BLaER1 treated with 17β-estradiol and CSF1 and Interleukin-3, amounts not matched to agents 10 nM and 100 nM (cell line): ENCODE measurements around the gene MYLK.

Experiments
- H3K27ac ChIP-seq, 11 experiments: shearing (Covaris generic); formaldehyde crosslinking; 2 replicates each; pipeline ENCODE4 v1.8.1; 2022
- H3K27me3 ChIP-seq, 11 experiments: shearing (Covaris generic); formaldehyde crosslinking; 2 replicates each; pipeline ENCODE4 v1.8.1; 2022
- H3K36me3 ChIP-seq, 11 experiments: shearing (Covaris generic); formaldehyde crosslinking; 2 replicates each; pipeline ENCODE4 v1.8.1; 2022
- H3K4me1 ChIP-seq, 10 experiments: shearing (Covaris generic); formaldehyde crosslinking; 2 replicates each; pipeline ENCODE4 v1.8.1; 2022
- H3K4me2 ChIP-seq, 11 experiments: shearing (Covaris generic); formaldehyde crosslinking; 2 replicates each; pipeline ENCODE4 v1.8.1; 2022
- H3K4me3 ChIP-seq, 10 experiments: shearing (Covaris generic); formaldehyde crosslinking; 2 replicates each; pipeline ENCODE4 v1.8.1; 2022
- H3K9ac ChIP-seq, 11 experiments: shearing (Covaris generic); formaldehyde crosslinking; 2 replicates each; pipeline ENCODE4 v1.8.1; 2022
- H3K9me3 ChIP-seq, 11 experiments: shearing (Covaris generic); formaldehyde crosslinking; replicated peaks in 1 of 11; 2 replicates each; pipeline ENCODE4 v1.8.1; 2022
- H4K20me1 ChIP-seq, 11 experiments: shearing (Covaris generic); formaldehyde crosslinking; 2 replicates each; pipeline ENCODE4 v1.8.1; 2022
- Cebpa-rat ChIP-seq, 11 experiments: shearing (Covaris generic); IDR thresholded peaks; 2 replicates each; pipeline ENCODE4 v1.8.1; 2022

The MYLK gene

DNA sequence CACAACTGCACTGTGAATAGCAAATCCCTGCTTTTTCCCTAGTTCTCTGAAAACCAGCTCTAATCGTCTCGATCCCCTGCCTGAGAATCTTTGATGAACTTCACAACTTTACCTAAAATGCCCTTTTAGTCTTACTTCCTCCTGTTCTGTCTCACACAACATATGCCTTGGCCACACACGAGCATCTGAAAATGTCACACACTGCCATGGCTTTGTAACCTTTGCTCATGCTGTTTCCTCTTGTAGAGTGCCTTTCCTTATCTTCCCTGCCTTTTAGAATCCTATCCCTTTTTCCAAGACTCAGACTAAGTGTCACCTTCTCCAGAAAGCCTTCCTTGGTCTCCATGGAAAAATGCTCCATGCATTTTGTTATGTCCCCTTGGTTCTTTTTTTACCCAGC, 227.9 kb downstream of the MYLK start:
- H3K27ac ChIP-seq = no peak overlapping the region
- H3K36me3 ChIP-seq = peaks cover 0 to 69% (median 35%) of the 10 kb centered on the region in 11 experiments; a peak in 17 of 22 replicates
- H3K9me3 ChIP-seq = peaks cover 10 to 14% (median 12%) of the 10 kb centered on the region in 11 experiments; a peak in 20 of 22 replicates
- H3K9ac ChIP-seq = no peak overlapping the region
- peaks cover 3 to 48% (median 36%) of the 10 kb centered on the region in 10 experiments; a peak in 19 of 20 replicates for H3K4me1 ChIP-seq
- no peaks in the 10 kb centered on the region for H4K20me1 ChIP-seq
- H3K27me3 ChIP-seq = no peaks in the 10 kb centered on the region
- H3K4me2 ChIP-seq = no peak overlapping the region
- no peak for TF ChIP-seq Cebpa-rat (IDR thresholded peaks at IDR 0.05)
- no peak overlapping the region for H3K4me3 ChIP-seq

DNA sequence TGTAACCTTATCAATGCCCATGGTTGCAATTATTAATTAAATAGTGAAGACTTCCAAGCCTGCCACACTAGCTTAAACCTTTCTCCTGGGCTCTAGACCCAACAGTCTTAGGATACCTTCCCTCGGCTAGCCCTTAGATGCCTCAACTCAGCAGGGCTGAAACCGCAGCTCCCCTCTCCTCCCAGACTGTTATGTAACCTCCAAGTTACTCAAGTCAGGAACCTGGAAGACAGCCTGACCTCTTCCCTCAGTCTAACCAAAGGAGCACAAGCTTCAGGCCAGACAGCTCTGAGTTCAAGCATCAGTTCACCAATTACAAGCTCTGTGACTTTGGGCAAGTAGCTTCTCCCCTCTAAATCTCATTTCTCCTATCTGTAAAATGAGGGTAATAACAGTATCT, 228.7 kb downstream of the MYLK start:
- Histone ChIP-seq H3K9me3 (peaks cover 10 to 14% (median 12%) of the 10 kb centered on the region in 11 experiments; a peak in 20 of 22 replicates), H3K4me1 (peaks cover 3 to 39% (median 27%) of the 10 kb centered on the region in 10 experiments; a peak in 19 of 20 replicates), H3K36me3 (peaks cover 0 to 77% (median 43%) of the 10 kb centered on the region in 11 experiments; a peak in 17 of 22 replicates), H3K27ac (no peak overlapping the region), H4K20me1 (no peaks in the 10 kb centered on the region), H3K4me3 (no peak overlapping the region), H3K4me2 (no peak overlapping the region), H3K9ac (no peak overlapping the region), H3K27me3 (no peaks in the 10 kb centered on the region)
- TF ChIP-seq Cebpa-rat (IDR thresholded peaks at IDR 0.05) = no peak

DNA sequence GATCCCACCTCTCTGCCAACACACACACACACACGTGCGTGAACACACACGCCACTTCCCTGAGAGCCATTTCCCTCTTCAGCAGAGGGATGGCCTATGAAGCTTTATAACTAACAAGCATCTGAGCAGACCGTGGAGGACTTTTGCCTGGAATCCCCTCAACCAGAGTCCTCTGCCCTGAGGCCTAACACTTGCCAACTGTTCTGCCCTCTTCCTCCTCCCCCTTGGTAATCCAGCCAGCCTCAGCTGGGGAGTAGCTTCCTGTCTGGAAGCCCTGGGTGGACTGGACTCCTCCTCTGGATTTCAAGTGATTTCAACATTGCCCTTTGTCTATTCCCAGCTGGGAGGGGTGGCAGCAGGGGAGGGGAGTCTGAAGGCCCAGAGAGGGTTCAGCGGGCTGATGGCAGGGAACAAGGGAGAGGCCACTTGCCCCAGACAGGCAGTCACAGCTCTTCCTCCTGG, 230.9 kb downstream of the MYLK start:
- Histone ChIP-seq H3K4me1 (peaks cover 3 to 24% (median 20%) of the 10 kb centered on the region in 10 experiments; a peak in 19 of 20 replicates), H4K20me1 (no peaks in the 10 kb centered on the region), H3K27me3 (no peaks in the 10 kb centered on the region), H3K4me3 (no peak overlapping the region), H3K36me3 (peaks cover 0 to 81% (median 60%) of the 10 kb centered on the region in 11 experiments; a peak in 17 of 22 replicates), H3K27ac (peak overlapping the region in 5 of 11 experiments; percentile 6 to 53 (median 27); a peak in 6 of 22 replicates), H3K9me3 (peaks cover 10 to 14% (median 12%) of the 10 kb centered on the region in 11 experiments; a peak in 20 of 22 replicates), H3K9ac (peak overlapping the region in 8 of 11 experiments; percentile 2 to 41 (median 15); a peak in 4 of 22 replicates), H3K4me2 (peak overlapping the region; percentile 20 to 70 (median 52); a peak in 20 of 22 replicates)
- no peak for TF ChIP-seq Cebpa-rat (IDR thresholded peaks at IDR 0.05)

DNA sequence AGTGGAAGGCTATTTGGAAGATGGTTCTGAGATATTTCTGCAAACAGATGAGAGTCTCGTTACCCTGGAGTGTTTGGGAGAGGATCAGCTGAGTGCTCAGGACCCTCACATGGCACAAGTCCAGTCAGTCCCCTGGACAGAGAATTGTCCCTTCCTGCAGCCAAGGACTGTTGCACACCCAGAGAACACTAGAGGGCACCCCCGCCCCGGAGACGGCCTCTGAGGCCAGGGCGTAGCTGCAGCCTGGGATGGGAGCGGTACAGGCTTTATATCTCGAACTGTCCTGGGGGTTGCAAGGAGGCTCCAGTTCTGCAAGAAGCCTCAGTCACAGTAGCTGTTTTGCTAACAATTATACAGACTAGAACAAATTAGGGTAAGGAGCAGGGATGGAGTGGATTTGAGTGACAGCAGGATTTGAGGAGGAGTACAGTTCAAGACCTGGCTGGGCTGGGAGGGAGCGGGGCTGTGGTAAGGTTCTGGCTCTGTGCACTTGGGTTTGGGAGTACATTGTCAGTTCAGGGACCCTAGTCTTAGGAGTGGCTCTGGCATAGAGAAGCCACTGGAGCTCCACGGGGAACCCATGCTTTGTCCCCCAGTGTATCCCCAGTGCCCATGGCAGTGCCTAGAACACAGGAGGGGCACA, 231.7 kb downstream of the MYLK start:
- Histone ChIP-seq H4K20me1 (no peaks in the 10 kb centered on the region), H3K9ac (peak overlapping the region in 2 of 11 experiments; percentile 2 to 7; a peak in 1 of 22 replicates), H3K27me3 (no peaks in the 10 kb centered on the region), H3K4me2 (peak overlapping the region in 8 of 11 experiments; percentile 32 to 70 (median 60); a peak in 12 of 22 replicates), H3K27ac (peak overlapping the region in 3 of 11 experiments; percentile 27 to 53 (median 53); a peak in 3 of 22 replicates), H3K4me3 (no peak overlapping the region), H3K36me3 (peaks cover 0 to 81% (median 57%) of the 10 kb centered on the region in 11 experiments; a peak in 17 of 22 replicates), H3K9me3 (peaks cover 8 to 10% (median 9%) of the 10 kb centered on the region in 11 experiments; a peak in 20 of 22 replicates), H3K4me1 (peaks cover 3 to 23% (median 20%) of the 10 kb centered on the region in 10 experiments; a peak in 19 of 20 replicates)
- TF ChIP-seq Cebpa-rat (IDR thresholded peaks at IDR 0.05) = no peak

DNA sequence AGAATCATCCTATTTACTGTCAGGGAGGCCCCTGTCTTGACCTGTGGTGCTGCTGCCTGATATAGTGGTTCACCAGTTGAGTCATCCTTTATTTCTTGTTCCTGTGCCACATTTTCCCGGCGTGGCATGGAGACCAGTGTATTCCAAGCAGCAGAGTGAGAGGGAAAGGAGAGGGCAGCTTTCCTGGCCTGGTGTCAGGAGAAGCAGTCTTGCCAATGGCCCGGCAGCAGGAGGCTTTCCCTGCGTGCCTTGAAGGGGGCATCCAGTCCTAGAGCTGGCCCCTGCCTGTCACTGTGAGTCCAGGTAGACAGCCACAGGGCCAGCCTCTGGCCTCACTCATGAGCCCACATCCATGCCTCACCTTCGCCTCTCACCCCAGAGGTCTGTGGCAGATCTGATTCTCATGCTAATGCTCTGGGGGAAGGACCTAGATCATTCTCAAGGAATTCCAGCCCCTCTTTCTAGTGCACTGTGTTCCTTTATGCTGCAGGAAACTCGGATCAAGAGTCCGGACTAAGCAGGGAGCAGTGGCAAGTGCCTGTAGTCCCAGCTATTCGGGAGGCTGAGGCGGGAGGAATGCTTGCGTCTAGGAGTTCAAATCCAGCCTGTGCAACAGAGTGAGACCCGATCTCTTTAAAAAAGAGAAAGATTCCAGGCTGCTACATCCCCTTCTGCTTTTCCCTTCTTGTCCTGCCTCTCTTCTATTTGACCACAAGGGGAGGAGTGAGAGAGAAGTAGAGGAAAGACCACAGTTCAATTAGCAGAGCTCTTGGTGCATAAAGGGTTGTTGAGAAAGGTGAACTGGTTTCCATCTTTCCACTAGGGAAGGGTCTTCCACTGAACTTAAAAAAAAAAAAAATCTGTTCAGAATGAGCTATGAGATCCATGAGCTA, 232.4 kb downstream of the MYLK start:
- H3K27ac ChIP-seq = no peak overlapping the region
- H3K4me2 ChIP-seq = no peak overlapping the region
- no peak overlapping the region for H3K4me3 ChIP-seq
- peaks cover 0 to 81% (median 55%) of the 10 kb centered on the region in 11 experiments; a peak in 16 of 22 replicates for H3K36me3 ChIP-seq
- no peaks in the 10 kb centered on the region for H3K27me3 ChIP-seq
- H3K9me3 ChIP-seq = peaks cover under 1 to 2% (median 1%) of the 10 kb centered on the region in 11 experiments; a peak in 18 of 22 replicates
- no peak overlapping the region for H3K9ac ChIP-seq
- H3K4me1 ChIP-seq = peaks cover 3 to 23% (median 20%) of the 10 kb centered on the region in 10 experiments; a peak in 19 of 20 replicates
- no peak for TF ChIP-seq Cebpa-rat (IDR thresholded peaks at IDR 0.05)
- H4K20me1 ChIP-seq = no peaks in the 10 kb centered on the region

DNA sequence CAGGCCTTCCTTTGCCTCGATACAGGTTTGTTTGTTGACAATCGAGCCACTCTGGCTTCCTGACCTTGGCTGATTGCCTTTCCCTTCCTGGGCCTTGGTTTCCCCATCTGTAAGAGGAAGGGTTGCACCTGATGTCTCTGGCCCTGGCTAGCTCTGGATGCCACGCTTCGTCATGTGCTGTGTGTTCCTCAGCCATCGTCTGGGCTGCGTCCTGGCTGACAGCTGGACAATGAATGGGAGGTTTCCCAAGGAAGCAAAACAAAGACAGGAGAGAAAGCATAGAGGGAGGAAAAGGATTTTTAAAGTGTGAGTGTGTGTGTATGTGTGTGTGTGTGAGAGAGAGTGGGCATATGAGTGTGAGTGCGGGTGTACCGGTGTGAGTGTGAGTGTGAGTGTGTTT, 234.0 kb downstream of the MYLK start:
- no peak overlapping the region for H3K4me3 ChIP-seq

DNA sequence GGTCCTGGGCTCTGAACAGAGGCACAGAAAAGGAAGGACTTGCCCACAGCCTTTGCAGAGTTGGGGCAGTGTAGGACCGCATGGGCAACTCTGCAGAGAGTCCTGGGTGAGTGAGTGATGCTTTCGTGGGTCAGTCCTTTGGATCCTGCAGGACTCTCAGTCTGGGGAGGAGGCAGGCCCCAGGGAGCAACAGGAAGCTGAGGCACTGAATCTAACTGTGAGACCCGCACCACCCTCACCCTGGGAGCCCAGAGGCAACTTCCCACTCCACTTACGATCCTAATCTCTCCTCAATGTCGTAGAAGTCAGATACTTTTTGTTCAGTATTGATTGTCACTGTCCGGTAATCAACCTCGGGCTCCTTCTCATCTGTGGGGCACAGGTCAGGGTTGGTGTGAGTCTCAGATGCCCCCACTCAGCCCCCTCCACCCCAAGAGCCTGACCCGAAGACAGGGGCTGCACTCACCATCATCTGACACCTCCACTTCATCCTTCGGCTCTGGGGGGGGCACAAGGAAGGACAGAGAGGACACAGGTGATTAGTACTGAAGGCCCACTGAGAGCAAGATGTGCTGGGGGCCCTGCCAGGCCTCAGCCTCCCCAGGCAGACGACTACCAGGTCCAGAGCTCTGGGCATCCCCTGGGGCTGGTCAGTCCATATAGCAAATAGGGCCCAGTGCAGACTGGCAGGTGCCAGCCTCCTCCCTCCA, 235.3 kb downstream of the MYLK start:
- no peak overlapping the region for H3K4me2 ChIP-seq
- peaks cover 0 to 82% (median 54%) of the 10 kb centered on the region in 11 experiments; a peak in 15 of 22 replicates for H3K36me3 ChIP-seq
- TF ChIP-seq Cebpa-rat (IDR thresholded peaks at IDR 0.05) = no peak
- no peaks in the 10 kb centered on the region for H3K27me3 ChIP-seq
- no peak overlapping the region for H3K4me3 ChIP-seq
- no peak overlapping the region for H3K9ac ChIP-seq
- H3K4me1 ChIP-seq = peaks cover 3 to 15% (median 14%) of the 10 kb centered on the region in 10 experiments; a peak in 19 of 20 replicates
- no peaks in the 10 kb centered on the region for H3K9me3 ChIP-seq
- H3K27ac ChIP-seq = no peak overlapping the region
- H4K20me1 ChIP-seq = no peaks in the 10 kb centered on the region

More for the DNA sequence above, 234.0 kb downstream of the MYLK start:
- H3K4me1 ChIP-seq = peaks cover 3 to 23% (median 20%) of the 10 kb centered on the region in 10 experiments; a peak in 19 of 20 replicates
- no peak overlapping the region for H3K27ac ChIP-seq
- no peak for TF ChIP-seq Cebpa-rat (IDR thresholded peaks at IDR 0.05)
- no peaks in the 10 kb centered on the region for H4K20me1 ChIP-seq
- no peaks in the 10 kb centered on the region for H3K9me3 ChIP-seq
- H3K9ac ChIP-seq = peak overlapping the region in 1 of 11 experiments; percentile 1; a peak in 1 of 22 replicates
- H3K27me3 ChIP-seq = no peaks in the 10 kb centered on the region
- peaks cover 0 to 81% (median 47%) of the 10 kb centered on the region in 11 experiments; a peak in 15 of 22 replicates for H3K36me3 ChIP-seq
- H3K4me2 ChIP-seq = no peak overlapping the region

DNA sequence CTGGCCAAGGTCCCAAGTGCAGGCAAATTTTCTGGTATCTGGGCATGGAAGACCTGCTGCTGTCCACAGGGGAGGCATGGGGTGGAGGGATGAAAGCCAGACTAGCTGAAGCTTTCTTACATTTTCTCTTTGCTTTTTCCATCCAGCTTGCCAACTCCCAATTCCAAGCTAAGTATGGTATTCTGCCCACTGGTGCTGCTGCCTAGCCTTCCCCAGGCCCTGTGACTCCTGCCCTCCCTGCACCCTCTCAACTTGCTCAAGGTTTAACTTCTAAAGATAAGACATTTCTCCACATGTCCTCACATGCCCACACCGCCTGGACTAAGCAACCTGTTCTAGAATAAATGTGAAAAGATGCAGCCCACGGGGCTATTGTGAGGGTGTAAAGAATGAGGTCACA, 239.8 kb downstream of the MYLK start:
- H3K4me1 ChIP-seq = peaks cover 0 to 4% (median 0%) of the 10 kb centered on the region in 10 experiments; a peak in 2 of 20 replicates
- H3K36me3 ChIP-seq = peaks cover 0 to 81% (median 43%) of the 10 kb centered on the region in 11 experiments; a peak in 14 of 22 replicates
- H3K27ac ChIP-seq = no peak overlapping the region
- H3K4me3 ChIP-seq = no peak overlapping the region
- no peak overlapping the region for H3K4me2 ChIP-seq
- no peak for TF ChIP-seq Cebpa-rat (IDR thresholded peaks at IDR 0.05)
- H3K9me3 ChIP-seq = no peaks in the 10 kb centered on the region
- H3K9ac ChIP-seq = no peak overlapping the region
- H3K27me3 ChIP-seq = no peaks in the 10 kb centered on the region
- no peaks in the 10 kb centered on the region for H4K20me1 ChIP-seq
